ENCODE data around the gene STEEP1.

GRCh38 chrX:119500061-119500800 is 65.0 kb downstream of the STEEP1 start:
- TF ChIP-seq CTCF (IDR thresholded peaks at IDR 0.05), result no peak
- TF ChIP-seq ZFX (IDR thresholded peaks at IDR 0.05; ENCODE audit: borderline replicate concordance), result no peak

Measured in 22Rv1 (cell line).